Left lung (tissue), 10 donors: ENCODE data around the gene STPG3. TPM values are rescaled to one million over a fixed set of nuclear protein-coding genes. Genes with fewer than 3 reads are reported as not detected.

Source experiments
- ATAC-seq: fragments of 200-7000 bp; cut with Tn5 transposase; one replicate; pipeline ENCODE4 v1.9.1; 2020; ENCODE audit warnings: moderate library complexity
- DNase-seq, 4 donors: peaks; one replicate each; pipeline ENCODE4 v3.0.0-alpha.2; 2013 to 2020
- H3K27ac ChIP-seq, 2 donors: fragments of 200-600 bp; sonication (generic) in 1 of 2; one replicate each; pipeline versions ENCODE4 v1.5.0 to v1.8.0; 2020 to 2021
- H3K27me3 ChIP-seq, 2 donors: fragments of 200-600 bp; sonication (generic) in 1 of 2; one replicate each; pipeline versions ENCODE4 v1.5.0 to v1.8.0; 2020 to 2021
- H3K36me3 ChIP-seq, 2 donors: fragments of 200-600 bp; sonication (generic) in 1 of 2; one replicate each; pipeline versions ENCODE4 v1.5.0 to v1.8.0; 2020 to 2021
- H3K4me1 ChIP-seq, 2 donors: fragments of 200-600 bp; one replicate each; pipeline ENCODE4 v1.8.0; 2021
- H3K4me3 ChIP-seq, 2 donors: fragments of 200-600 bp; sonication (generic) in 1 of 2; one replicate each; pipeline versions ENCODE4 v1.5.0 to v1.8.0; 2020 to 2021; ENCODE audit warnings: mild to moderate bottlenecking in 1 of 2
- H3K9me3 ChIP-seq, 2 donors: fragments of 200-600 bp; sonication (generic) in 1 of 2; one replicate each; pipeline versions ENCODE4 v1.5.0 to v1.8.0; 2020 to 2021
- intact Hi-C, 2 donors: fragments of 100-400 bp; cut with DNase I; formaldehyde crosslinking; loops; one replicate each; pipeline versions ENCODE4 v1.11.2 to v1.14.2; 2022
- polyA plus RNA-seq, 6 donors: library from polyadenylated mRNA; unstranded; fragments of 120-200 nt; gene quantifications; one replicate each; pipeline ENCODE4 v1.2.1, GENCODE V29; 2013; ENCODE audit not compliant: insufficient read length in 6 of 6
- total RNA-seq, 2 donors: library from RNA; stranded (reverse); fragmentation: NEBNext Ultra II Directional; extraction: Animal tissue kit (Norgen Biotek cat#: 25700); gene quantifications; one replicate each; pipeline ENCODE4 v1.2.1, GENCODE V29; 2021
- TF ChIP-seq, protein P1 (sequence below), 2 donors: fragments of 200-600 bp; sonication (generic) in 1 of 2; IDR thresholded peaks; one replicate each; pipeline versions ENCODE4 v1.5.0 to v1.8.0; 2021; ENCODE audit warnings: antibody characterized with exemption in 2 of 2
- donor health status: DM: no; HTN: yes; CAD: no.
- donor health status: DM: no; HTN: no; CAD: no.

STPG3 gene
- total and polyA plus RNA-seq, 8 donors, result 0.69 to 1.4 (median 0.89) TPM; not detected in 2

GRCh38 chr9:137232101-137232500 lies 19.0 kb upstream of the STPG3 start:
- Histone ChIP-seq H3K9me3 (no peaks in the 10 kb centered on the region), H3K27ac (no peak overlapping the region), H3K27me3 (peaks cover 0 to 88% of the 10 kb centered on the region in 2 donors), H3K36me3 (no peaks in the 10 kb centered on the region), H3K4me3 (no peak overlapping the region), H3K4me1 (peaks cover 11 to 21% of the 10 kb centered on the region in 2 donors)
- DNase-seq, result no peak
- intact Hi-C loops, result no loop called here
- TF ChIP-seq, protein P1, sequence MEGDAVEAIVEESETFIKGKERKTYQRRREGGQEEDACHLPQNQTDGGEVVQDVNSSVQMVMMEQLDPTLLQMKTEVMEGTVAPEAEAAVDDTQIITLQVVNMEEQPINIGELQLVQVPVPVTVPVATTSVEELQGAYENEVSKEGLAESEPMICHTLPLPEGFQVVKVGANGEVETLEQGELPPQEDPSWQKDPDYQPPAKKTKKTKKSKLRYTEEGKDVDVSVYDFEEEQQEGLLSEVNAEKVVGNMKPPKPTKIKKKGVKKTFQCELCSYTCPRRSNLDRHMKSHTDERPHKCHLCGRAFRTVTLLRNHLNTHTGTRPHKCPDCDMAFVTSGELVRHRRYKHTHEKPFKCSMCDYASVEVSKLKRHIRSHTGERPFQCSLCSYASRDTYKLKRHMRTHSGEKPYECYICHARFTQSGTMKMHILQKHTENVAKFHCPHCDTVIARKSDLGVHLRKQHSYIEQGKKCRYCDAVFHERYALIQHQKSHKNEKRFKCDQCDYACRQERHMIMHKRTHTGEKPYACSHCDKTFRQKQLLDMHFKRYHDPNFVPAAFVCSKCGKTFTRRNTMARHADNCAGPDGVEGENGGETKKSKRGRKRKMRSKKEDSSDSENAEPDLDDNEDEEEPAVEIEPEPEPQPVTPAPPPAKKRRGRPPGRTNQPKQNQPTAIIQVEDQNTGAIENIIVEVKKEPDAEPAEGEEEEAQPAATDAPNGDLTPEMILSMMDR (IDR thresholded peaks at IDR 0.05), result no peak
- no peak for ATAC-seq

DNA sequence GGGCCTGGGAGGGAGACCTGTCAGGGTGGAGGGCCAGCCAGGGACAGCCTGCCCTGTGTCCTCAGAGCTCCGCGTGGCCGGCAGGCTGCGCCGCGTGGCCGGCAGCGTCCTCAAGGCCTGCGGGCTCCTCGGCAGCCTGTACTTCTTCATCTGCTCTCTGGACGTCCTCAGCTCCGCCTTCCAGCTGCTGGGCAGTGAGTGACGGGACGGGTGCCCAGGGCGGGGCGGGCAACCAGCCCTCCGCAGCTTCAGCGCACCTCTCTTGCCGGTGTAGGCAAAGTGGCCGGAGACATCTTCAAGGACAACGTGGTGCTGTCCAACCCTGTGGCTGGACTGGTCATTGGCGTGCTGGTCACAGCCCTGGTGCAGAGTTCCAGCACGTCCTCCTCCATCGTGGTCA lies 18.6 kb upstream of the STPG3 start:
- intact Hi-C loops, result no loop called here
- no peak overlapping the region for H3K4me3 ChIP-seq
- H3K9me3 ChIP-seq, result no peaks in the 10 kb centered on the region
- peaks cover 0 to 84% of the 10 kb centered on the region in 2 donors for H3K27me3 ChIP-seq
- peaks cover 8 to 21% of the 10 kb centered on the region in 2 donors for H3K4me1 ChIP-seq
- H3K36me3 ChIP-seq, result no peaks in the 10 kb centered on the region
- ATAC-seq, result no peak
- TF ChIP-seq, protein P1 (IDR thresholded peaks at IDR 0.05), result no peak
- no peak overlapping the region for H3K27ac ChIP-seq
- DNase-seq, result no peak

DNA sequence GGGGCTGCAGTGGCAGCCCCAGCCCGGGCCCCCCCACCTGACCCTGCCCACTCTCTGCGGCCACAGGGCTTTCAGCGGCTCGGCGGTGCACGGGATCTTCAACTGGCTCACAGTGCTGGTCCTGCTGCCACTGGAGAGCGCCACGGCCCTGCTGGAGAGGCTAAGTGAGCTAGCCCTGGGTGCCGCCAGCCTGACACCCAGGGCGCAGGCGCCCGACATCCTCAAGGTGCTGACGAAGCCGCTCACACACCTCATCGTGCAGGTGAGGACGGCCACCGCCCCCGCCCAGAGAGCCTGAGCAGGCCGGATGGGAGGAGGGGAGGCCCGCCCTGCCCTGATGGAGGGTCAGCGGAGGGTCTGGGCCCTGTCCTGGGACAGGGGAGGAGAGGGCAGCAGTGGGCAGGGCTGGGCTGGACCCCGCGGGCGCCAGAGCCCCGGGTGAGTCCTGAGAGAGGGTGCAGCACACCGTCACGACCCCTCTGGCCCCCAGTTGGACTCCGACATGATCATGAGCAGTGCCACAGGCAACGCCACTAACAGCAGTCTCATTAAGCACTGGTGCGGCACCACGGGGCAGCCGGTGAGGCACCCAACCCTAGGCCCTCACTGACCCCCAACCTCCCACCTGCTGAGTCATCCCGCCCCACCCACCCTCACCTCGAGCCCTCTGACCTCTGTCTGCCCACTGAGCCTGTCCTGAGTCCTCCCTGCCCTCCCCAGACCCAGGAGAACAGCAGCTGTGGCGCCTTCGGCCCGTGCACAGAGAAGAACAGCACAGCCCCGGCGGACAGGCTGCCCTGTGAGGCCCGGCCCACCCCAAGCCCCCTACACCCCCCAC lies 17.7 kb upstream of the STPG3 start:
- TF ChIP-seq, protein P1 (IDR thresholded peaks at IDR 0.05), result no peak
- H3K36me3 ChIP-seq, result no peaks in the 10 kb centered on the region
- no peaks in the 10 kb centered on the region for H3K9me3 ChIP-seq
- no peak overlapping the region for H3K27ac ChIP-seq
- intact Hi-C loops, result no loop called here
- H3K4me3 ChIP-seq, result no peak overlapping the region
- H3K27me3 ChIP-seq, result peaks cover 0 to 78% of the 10 kb centered on the region in 2 donors
- DNase-seq, result no peak
- no peak for ATAC-seq
- peaks cover 7 to 27% of the 10 kb centered on the region in 2 donors for H3K4me1 ChIP-seq

DNA sequence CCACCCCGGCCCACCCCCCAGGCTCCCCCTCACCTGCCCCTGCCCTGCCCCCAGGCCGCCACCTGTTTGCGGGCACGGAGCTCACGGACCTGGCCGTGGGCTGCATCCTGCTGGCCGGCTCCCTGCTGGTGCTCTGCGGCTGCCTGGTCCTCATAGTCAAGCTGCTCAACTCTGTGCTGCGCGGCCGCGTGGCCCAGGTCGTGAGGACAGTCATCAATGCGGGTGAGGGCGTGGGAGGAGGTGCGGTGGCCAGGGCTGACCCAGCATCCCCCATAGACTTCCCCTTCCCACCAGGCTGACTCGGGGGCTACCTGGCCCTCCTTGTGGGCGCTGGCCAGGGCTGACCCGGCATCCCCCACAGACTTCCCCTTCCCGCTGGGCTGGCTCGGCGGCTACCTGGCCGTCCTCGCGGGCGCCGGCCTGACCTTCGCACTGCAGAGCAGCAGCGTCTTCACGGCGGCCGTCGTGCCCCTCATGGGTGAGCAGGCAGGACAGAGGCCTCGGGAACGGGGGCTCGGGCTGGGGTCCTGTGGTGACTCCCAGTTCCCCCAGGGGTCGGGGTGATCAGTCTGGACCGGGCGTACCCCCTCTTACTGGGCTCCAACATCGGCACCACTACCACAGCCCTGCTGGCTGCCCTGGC lies 16.9 kb upstream of the STPG3 start:
- no peak overlapping the region for H3K27ac ChIP-seq
- DNase-seq, result no peak
- peaks cover 0 to 70% of the 10 kb centered on the region in 2 donors for H3K27me3 ChIP-seq
- intact Hi-C loops, result no loop called here
- no peak overlapping the region for H3K4me3 ChIP-seq
- peaks cover 7 to 36% of the 10 kb centered on the region in 2 donors for H3K4me1 ChIP-seq
- TF ChIP-seq, protein P1 (IDR thresholded peaks at IDR 0.05), result no peak
- ATAC-seq, result no peak
- H3K9me3 ChIP-seq, result no peaks in the 10 kb centered on the region
- no peaks in the 10 kb centered on the region for H3K36me3 ChIP-seq

DNA sequence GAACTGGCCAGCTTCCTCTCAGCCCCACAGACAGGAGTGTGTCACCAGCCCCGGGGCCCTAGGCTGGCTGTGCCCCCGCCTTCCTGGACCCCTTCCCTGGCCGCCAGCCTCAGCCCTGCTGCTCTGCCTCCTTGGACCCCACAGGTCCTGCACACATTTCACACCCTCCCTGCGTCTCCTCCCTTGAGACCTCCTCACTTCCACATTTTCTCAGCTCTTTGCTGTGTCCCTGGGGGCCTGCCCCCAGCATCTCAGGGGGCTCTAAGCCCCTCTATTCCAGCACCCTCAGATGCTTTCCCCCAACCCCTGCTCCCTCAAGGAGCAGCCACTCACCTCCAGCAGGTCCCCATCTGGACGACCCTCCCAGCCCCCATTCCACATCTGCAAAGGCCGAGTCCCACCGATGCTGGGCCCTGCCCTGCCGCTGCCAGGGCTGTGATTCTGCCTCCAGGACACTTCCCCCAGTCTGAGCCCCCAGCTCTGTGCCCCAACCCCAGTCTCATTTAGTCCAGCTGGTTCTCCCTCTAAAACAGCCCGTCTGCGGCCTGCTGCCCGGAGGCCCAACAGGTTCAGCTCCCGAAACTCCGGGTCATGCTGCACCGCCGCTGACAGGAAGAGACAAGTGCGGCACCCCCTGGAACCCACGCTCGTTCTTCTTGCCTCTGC lies 16.2 kb upstream of the STPG3 start:
- intact Hi-C loops, result no loop called here

More for the DNA sequence above, 16.2 kb upstream of the STPG3 start:
- TF ChIP-seq, protein P1 (IDR thresholded peaks at IDR 0.05), result no peak
- ATAC-seq (no peak), DNase-seq (no peak)
- H3K36me3 ChIP-seq, result no peaks in the 10 kb centered on the region
- no peak overlapping the region for H3K4me3 ChIP-seq
- H3K27ac ChIP-seq, result no peak overlapping the region
- H3K27me3 ChIP-seq, result peaks cover 0 to 63% of the 10 kb centered on the region in 2 donors
- H3K4me1 ChIP-seq, result peaks cover 7 to 43% of the 10 kb centered on the region in 2 donors
- H3K9me3 ChIP-seq, result no peaks in the 10 kb centered on the region
